SK-N-SH (cell line): ENCODE data around the gene SPG11. TPM values are rescaled to one million over a fixed set of nuclear protein-coding genes. Genes with fewer than 3 reads are reported as not detected.

Source experiments
- CTCF ChIA-PET: fragments of 300-600, 350-600 bp; formaldehyde crosslinking; extraction: SDS; loops from one replicate; lab custom pipeline; 2021; lab: Yijun Ruan, JAX
- POLR2A ChIA-PET: fragments of 350-600 bp; sonication (Branson Sonifier 250); formaldehyde crosslinking; extraction: SDS; loops from one replicate; lab custom pipeline; 2020; ENCODE audit warnings: antibody characterized with exemption, inconsistent platforms; lab: Yijun Ruan, JAX
- DNase-seq: peaks from one replicate; pipeline ENCODE4 v3.0.0; 2012
- H2AFZ ChIP-seq: fragments of 200-600 bp; sonication (generic); 2 replicates; pipeline ENCODE4 v1.8.1; 2016; ENCODE audit warnings: antibody characterized with exemption, mild to moderate bottlenecking, low read depth
- H3F3A ChIP-seq: fragments of 200-600 bp; sonication (generic); replicated peaks from 2 replicates; pipeline ENCODE3; 2016; ENCODE audit warnings: antibody characterized with exemption, mild to moderate bottlenecking; ENCODE audit not compliant: insufficient read depth
- H3K27ac ChIP-seq, 2 experiments: fragments of 200-500 bp in 1 of 2; fragments of 200-600 bp in 1 of 2; sonication (Bioruptor generic) in 1 of 2; sonication (generic), shearing (Covaris generic) in 1 of 2; 2 replicates each; pipeline versions ENCODE4 v1.5.1 to v1.6.1; 2014 to 2016; ENCODE audit warnings: low read depth in 2 of 2, inconsistent platforms in 1 of 2, low read length in 1 of 2, mild to moderate bottlenecking in 1 of 2, mixed read lengths in 1 of 2
- H3K27me3 ChIP-seq: fragments of 200-600 bp; sonication (generic), shearing (Covaris generic); 2 replicates; pipeline ENCODE4 v1.6.1; 2016; ENCODE audit warnings: mixed run types; ENCODE audit not compliant: insufficient read depth
- H3K36me3 ChIP-seq, 2 experiments: fragments of 200-500 bp in 1 of 2; fragments of 200-600 bp in 1 of 2; sonication (Bioruptor generic) in 1 of 2; sonication (generic) in 1 of 2; replicated peaks in 1 of 2; 2 replicates each; pipeline versions ENCODE3 to v1.5.1; 2014 to 2016; ENCODE audit warnings: low read length in 1 of 2, mild to moderate bottlenecking in 1 of 2; ENCODE audit not compliant: insufficient read depth in 2 of 2, control insufficient read depth in 1 of 2
- H3K4me1 ChIP-seq, 2 experiments: fragments of 200-500 bp in 1 of 2; fragments of 200-600 bp in 1 of 2; sonication (Bioruptor generic) in 1 of 2; sonication (generic), shearing (Covaris generic) in 1 of 2; 2 replicates each; pipeline versions ENCODE4 v1.5.1 to v1.6.1; 2014 to 2016; ENCODE audit warnings: low read depth in 1 of 2, low read length in 1 of 2, mixed run types in 1 of 2; ENCODE audit not compliant: insufficient read depth in 2 of 2, control insufficient read depth in 1 of 2
- H3K4me2 ChIP-seq: fragments of 200-600 bp; sonication (generic), shearing (Covaris generic); 2 replicates; pipeline ENCODE4 v1.6.1; 2017; ENCODE audit warnings: mixed run types
- H3K4me3 ChIP-seq, 2 experiments: fragments of 200-500 bp in 1 of 2; fragments of 200-600 bp in 1 of 2; sonication (Bioruptor generic) in 1 of 2; sonication (generic), shearing (Covaris generic) in 1 of 2; 2 replicates each; pipeline versions ENCODE4 v1.5.1 to v1.8.1; 2014 to 2016; ENCODE audit warnings: low read depth in 2 of 2, inconsistent platforms in 1 of 2, low read length in 1 of 2, mild to moderate bottlenecking in 1 of 2, mixed read lengths in 1 of 2, moderate library complexity in 1 of 2
- H3K79me2 ChIP-seq: fragments of 200-600 bp; sonication (generic); 2 replicates; pipeline ENCODE4 v1.8.1; 2017; ENCODE audit warnings: mild to moderate bottlenecking; ENCODE audit not compliant: insufficient read depth
- H3K9ac ChIP-seq: fragments of 200-600 bp; sonication (generic); 2 replicates; pipeline ENCODE4 v1.6.1; 2017; ENCODE audit warnings: mixed run types
- H3K9me2 ChIP-seq: fragments of 200-600 bp; sonication (generic); 2 replicates; pipeline ENCODE4 v1.6.1; 2017; ENCODE audit warnings: mixed run types
- H3K9me3 ChIP-seq: fragments of 200-600 bp; sonication (generic); 2 replicates; pipeline ENCODE4 v1.6.1; 2017; ENCODE audit warnings: mixed run types, mild to moderate bottlenecking, moderate library complexity
- H4K20me1 ChIP-seq: fragments of 200-600 bp; sonication (generic); 2 replicates; pipeline ENCODE4 v1.6.1; 2017; ENCODE audit warnings: mild to moderate bottlenecking, mixed run types; ENCODE audit not compliant: insufficient read depth
- CHD2 ChIP-seq: fragments of 150-350 bp; IDR thresholded peaks from 2 replicates; pipeline ENCODE4 v1.6.1; 2018; ENCODE audit warnings: low read length; ENCODE audit not compliant: partially characterized antibody
- FOSL2 ChIP-seq: IDR thresholded peaks from 2 replicates; pipeline ENCODE4 v1.4.0; 2012; ENCODE audit warnings: low read depth, mild to moderate bottlenecking, moderate library complexity, borderline replicate concordance
- FOXM1 ChIP-seq: IDR thresholded peaks from 2 replicates; pipeline ENCODE4 v1.4.0; 2012; ENCODE audit warnings: low read depth, mild to moderate bottlenecking
- GABPA ChIP-seq: IDR thresholded peaks from 2 replicates; pipeline ENCODE4 v1.4.0; 2012; ENCODE audit warnings: low read depth, mild to moderate bottlenecking
- MAX ChIP-seq: IDR thresholded peaks from 2 replicates; pipeline ENCODE4 v1.4.0; 2012; ENCODE audit warnings: low read depth
- MXI1 ChIP-seq: IDR thresholded peaks from 2 replicates; pipeline ENCODE4 v1.6.1; 2012; ENCODE audit warnings: mild to moderate bottlenecking, low read depth, low read length, improper control_type of control experiment
- RAD21 ChIP-seq: IDR thresholded peaks from 2 replicates; pipeline ENCODE4 v1.6.1; 2012; ENCODE audit warnings: mild to moderate bottlenecking, low read length
- REST ChIP-seq: IDR thresholded peaks from 2 replicates; pipeline ENCODE4 v1.6.1; 2012; ENCODE audit warnings: mild to moderate bottlenecking, low read depth, low read length, moderate library complexity
- RFX5 ChIP-seq: IDR thresholded peaks from 2 replicates; pipeline ENCODE4 v1.6.1; 2012; ENCODE audit warnings: mild to moderate bottlenecking, improper control_type of control experiment, low read length
- RXRA ChIP-seq: IDR thresholded peaks from 2 replicates; pipeline ENCODE4 v1.4.0; 2012; ENCODE audit warnings: low read depth, mild to moderate bottlenecking, borderline replicate concordance
- TCF12 ChIP-seq: IDR thresholded peaks from 2 replicates; pipeline ENCODE4 v1.4.0; 2012
- TEAD4 ChIP-seq: IDR thresholded peaks from 2 replicates; pipeline ENCODE4 v1.4.0; 2012; ENCODE audit warnings: mild to moderate bottlenecking, borderline replicate concordance; ENCODE audit not compliant: insufficient read depth
- YY1 ChIP-seq: IDR thresholded peaks from 2 replicates; pipeline ENCODE4 v1.4.0; 2012; ENCODE audit warnings: low read depth, mild to moderate bottlenecking
- ZBTB33 ChIP-seq: IDR thresholded peaks from 2 replicates; pipeline ENCODE4 v1.4.0; 2012; ENCODE audit warnings: low read depth, borderline replicate concordance
- WGBS: methylation state at CpG from one replicate; pipeline ENCODE4 v1.1.6; 2017; ENCODE audit warnings: low lambda C conversion rate; 5-methylcytosine and 5-hydroxymethylcytosine counted together
- polyA plus RNA-seq, 3 experiments: library from polyadenylated mRNA; depleted of rRNA; stranded (reverse); fragments of >200 nt; gene quantifications; 2 replicates each; pipeline ENCODE4 v1.2.3, GENCODE V29; 2012

Gene SPG11
- polyA plus RNA-seq, 1 of the 3 experiments (the other 2 are of a cell fraction), result 36.3 TPM

DNA sequence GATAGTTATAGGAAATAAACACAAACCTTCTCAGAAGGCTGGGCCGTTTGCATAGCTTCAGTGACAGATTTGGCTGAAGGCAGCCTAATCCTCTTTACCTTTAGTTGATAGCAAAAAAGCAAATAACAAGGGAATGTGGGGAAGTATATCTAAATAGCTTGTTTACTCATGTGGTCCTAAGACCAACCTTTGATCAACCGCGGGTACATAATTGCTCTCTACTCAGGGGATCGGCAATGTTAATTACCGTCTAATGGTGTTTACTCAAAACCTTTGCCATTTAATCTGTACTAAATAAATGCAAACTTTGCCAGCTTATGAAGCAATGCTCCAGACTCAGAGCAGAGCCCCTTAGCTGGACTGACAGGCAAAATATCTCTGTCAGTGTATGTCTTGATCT, 74.9 kb downstream of the SPG11 start (continued):
- no peak for TF ChIP-seq RFX5

GRCh38 chr15:44585633-44586032, 77.8 kb downstream of the SPG11 start:
- Histone ChIP-seq H3K9ac (no peak overlapping the region), H2AFZ (no peak overlapping the region), H3K36me3 (peaks cover 57 to 75% of the 10 kb centered on the region in 2 experiments), H3K9me3 (no peaks in the 10 kb centered on the region), H3K79me2 (no peaks in the 10 kb centered on the region), H3K27ac (no peak overlapping the region), H3K4me1 (no peaks in the 10 kb centered on the region), H4K20me1 (no peaks in the 10 kb centered on the region), H3K27me3 (no peaks in the 10 kb centered on the region), H3K4me2 (no peak overlapping the region), H3K9me2 (no peaks in the 10 kb centered on the region), H3K4me3 (no peak overlapping the region), H3F3A (peaks cover 4% of the 10 kb centered on the region)
- no peak for TF ChIP-seq ZBTB33
- TF ChIP-seq FOXM1, result no peak
- no peak for TF ChIP-seq CHD2
- TF ChIP-seq YY1, result no peak
- no peak for TF ChIP-seq TEAD4
- TF ChIP-seq TCF12, result no peak
- no peak for TF ChIP-seq GABPA
- TF ChIP-seq MAX, result no peak
- TF ChIP-seq MXI1, result no peak
- no peak for TF ChIP-seq RAD21
- TF ChIP-seq RXRA, result no peak
- TF ChIP-seq REST, result no peak
- no peak for TF ChIP-seq FOSL2
- ChIA-PET POLR2A (no interaction called here), CTCF (interaction anchor here (0.7 to 2.9 kb wide), 6 partner anchors 11 to 153 kb away, joined by 3 to 15 read pairs (median 4); no protein-coding TSS in a partner anchor)
- WGBS, result 100% methylated on average over 2 of the region's 2 CpGs
- DNase-seq, result no peak
